ENCODE measurements around the gene ZNF438. TPM values are rescaled to one million over a fixed set of nuclear protein-coding genes. Genes with fewer than 3 reads are reported as not detected.

Gene ZNF438
- total RNA-seq, 2 experiments from 2014 or later, result 2.3 to 2.6 TPM

GRCh38 chr10:30863516-30864210, 168.0 kb downstream of the ZNF438 start:
- no peaks in the 10 kb centered on the region for H3K27me3 Mint-ChIP-seq (ENCODE audit: low read depth)
- no peak for DNase-seq
- ATAC-seq, result no peak
- no peaks in the 10 kb centered on the region for H3K9me3 Mint-ChIP-seq (ENCODE audit: insufficient read depth)
- H3K36me3 Mint-ChIP-seq (ENCODE audit: low read depth), result no peaks in the 10 kb centered on the region
- POLR2A ChIA-PET, result no interaction called here
- CTCF ChIA-PET, result no interaction called here
- peaks cover 2% of the 10 kb centered on the region for H3K4me1 Mint-ChIP-seq (ENCODE audit: low read depth)
- no peak overlapping the region for H3K27ac Mint-ChIP-seq
- no peak overlapping the region for H3K4me3 Mint-ChIP-seq

- Mint-ChIP-seq H3K4me1 (ENCODE audit: low read depth) (peaks cover 2% of the 10 kb centered on the region), H3K27ac (no peak overlapping the region), H3K9me3 (ENCODE audit: insufficient read depth) (no peaks in the 10 kb centered on the region), H3K27me3 (ENCODE audit: low read depth) (no peaks in the 10 kb centered on the region), H3K4me3 (no peak overlapping the region), H3K36me3 (ENCODE audit: low read depth) (no peaks in the 10 kb centered on the region)
- POLR2A ChIA-PET, result no interaction called here
- DNase-seq (no peak), ATAC-seq (no peak)
- CTCF ChIA-PET, result no interaction called here
Measured at GRCh38 chr10:30862486-30862885, 169.2 kb downstream of the ZNF438 start.

- POLR2A ChIA-PET, result no interaction called here
- Mint-ChIP-seq H3K4me3 (no peak overlapping the region), H3K27ac (no peak overlapping the region), H3K27me3 (ENCODE audit: low read depth) (no peaks in the 10 kb centered on the region), H3K4me1 (ENCODE audit: low read depth) (peaks cover 2% of the 10 kb centered on the region), H3K9me3 (ENCODE audit: insufficient read depth) (no peaks in the 10 kb centered on the region), H3K36me3 (ENCODE audit: low read depth) (no peaks in the 10 kb centered on the region)
- no peak for ATAC-seq
- CTCF ChIA-PET, result no interaction called here
- DNase-seq, result no peak
Measured at GRCh38 chr10:30861976-30862375, 169.7 kb downstream of the ZNF438 start.

- H3K9me3 Mint-ChIP-seq (ENCODE audit: insufficient read depth), result no peaks in the 10 kb centered on the region
- no peaks in the 10 kb centered on the region for H3K36me3 Mint-ChIP-seq (ENCODE audit: low read depth)
- no peak for ATAC-seq
- H3K4me3 Mint-ChIP-seq, result no peak overlapping the region
- POLR2A ChIA-PET, result no interaction called here
- no peaks in the 10 kb centered on the region for H3K27me3 Mint-ChIP-seq (ENCODE audit: low read depth)
- CTCF ChIA-PET, result no interaction called here
- no peak overlapping the region for H3K27ac Mint-ChIP-seq
- DNase-seq, result no peak
- peaks cover 2% of the 10 kb centered on the region for H3K4me1 Mint-ChIP-seq (ENCODE audit: low read depth)
Measured at GRCh38 chr10:30861221-30861620, 170.4 kb downstream of the ZNF438 start.

GRCh38 chr10:30858499-30858898, 173.2 kb downstream of the ZNF438 start:
- no peaks in the 10 kb centered on the region for H3K9me3 Mint-ChIP-seq (ENCODE audit: insufficient read depth)
- POLR2A ChIA-PET, result interaction anchor here (0.6 kb wide), 1 partner anchor 74 kb away, joined by 3 read pairs; no protein-coding TSS in a partner anchor
- no peaks in the 10 kb centered on the region for H3K27me3 Mint-ChIP-seq (ENCODE audit: low read depth)
- ATAC-seq (no peak), DNase-seq (no peak)
- no peaks in the 10 kb centered on the region for H3K36me3 Mint-ChIP-seq (ENCODE audit: low read depth)
- no peak overlapping the region for H3K4me3 Mint-ChIP-seq
- CTCF ChIA-PET, result no interaction called here
- H3K4me1 Mint-ChIP-seq (ENCODE audit: low read depth), result peaks cover 2% of the 10 kb centered on the region
- no peak overlapping the region for H3K27ac Mint-ChIP-seq

- H3K4me1 Mint-ChIP-seq (ENCODE audit: low read depth), result peaks cover 2% of the 10 kb centered on the region
- ChIA-PET POLR2A (no interaction called here), CTCF (no interaction called here)
- no peaks in the 10 kb centered on the region for H3K27me3 Mint-ChIP-seq (ENCODE audit: low read depth)
- no peaks in the 10 kb centered on the region for H3K36me3 Mint-ChIP-seq (ENCODE audit: low read depth)
- DNase-seq, result no peak
- no peak overlapping the region for H3K27ac Mint-ChIP-seq
- no peak overlapping the region for H3K4me3 Mint-ChIP-seq
- no peak for ATAC-seq
- no peaks in the 10 kb centered on the region for H3K9me3 Mint-ChIP-seq (ENCODE audit: insufficient read depth)
Measured at GRCh38 chr10:30857803-30858202, 173.9 kb downstream of the ZNF438 start.

- Mint-ChIP-seq H3K27me3 (ENCODE audit: low read depth) (no peaks in the 10 kb centered on the region), H3K4me1 (ENCODE audit: low read depth) (no peaks in the 10 kb centered on the region), H3K4me3 (no peak overlapping the region), H3K9me3 (ENCODE audit: insufficient read depth) (no peaks in the 10 kb centered on the region), H3K36me3 (ENCODE audit: low read depth) (no peaks in the 10 kb centered on the region), H3K27ac (no peak overlapping the region)
- no peak for ATAC-seq
- CTCF ChIA-PET, result no interaction called here
- DNase-seq, result no peak
- POLR2A ChIA-PET, result no interaction called here
Measured at GRCh38 chr10:30855131-30855530, 176.5 kb downstream of the ZNF438 start.

GRCh38 chr10:30854656-30855055, 177.0 kb downstream of the ZNF438 start:
- Mint-ChIP-seq H3K4me1 (ENCODE audit: low read depth) (no peaks in the 10 kb centered on the region), H3K27me3 (ENCODE audit: low read depth) (no peaks in the 10 kb centered on the region), H3K36me3 (ENCODE audit: low read depth) (no peaks in the 10 kb centered on the region), H3K9me3 (ENCODE audit: insufficient read depth) (no peaks in the 10 kb centered on the region), H3K4me3 (no peak overlapping the region), H3K27ac (no peak overlapping the region)
- DNase-seq, result no peak
- CTCF ChIA-PET, result no interaction called here
- POLR2A ChIA-PET, result no interaction called here
- no peak for ATAC-seq

GRCh38 chr10:30853066-30853465, 178.6 kb downstream of the ZNF438 start:
- Mint-ChIP-seq H3K27me3 (ENCODE audit: low read depth) (no peaks in the 10 kb centered on the region), H3K27ac (no peak overlapping the region), H3K4me3 (no peak overlapping the region), H3K9me3 (ENCODE audit: insufficient read depth) (no peaks in the 10 kb centered on the region), H3K4me1 (ENCODE audit: low read depth) (no peaks in the 10 kb centered on the region), H3K36me3 (ENCODE audit: low read depth) (no peaks in the 10 kb centered on the region)
- DNase-seq, result no peak
- CTCF ChIA-PET, result no interaction called here
- POLR2A ChIA-PET, result no interaction called here
- ATAC-seq, result no peak

- no peak overlapping the region for H3K27ac Mint-ChIP-seq
- ATAC-seq, result no peak
- H3K4me3 Mint-ChIP-seq, result no peak overlapping the region
- no peak for DNase-seq
- CTCF ChIA-PET, result no interaction called here
- POLR2A ChIA-PET, result no interaction called here
- H3K36me3 Mint-ChIP-seq (ENCODE audit: low read depth), result no peaks in the 10 kb centered on the region
- H3K9me3 Mint-ChIP-seq (ENCODE audit: insufficient read depth), result no peaks in the 10 kb centered on the region
- H3K4me1 Mint-ChIP-seq (ENCODE audit: low read depth), result no peaks in the 10 kb centered on the region
- no peaks in the 10 kb centered on the region for H3K27me3 Mint-ChIP-seq (ENCODE audit: low read depth)
Measured at GRCh38 chr10:30850776-30851175, 180.9 kb downstream of the ZNF438 start.

- POLR2A ChIA-PET, result no interaction called here
- no peak overlapping the region for H3K27ac Mint-ChIP-seq
Measured at GRCh38 chr10:30849231-30850035, 182.2 kb downstream of the ZNF438 start.

GRCh38 chr10:30848396-30849032, 183.2 kb downstream of the ZNF438 start:
- Mint-ChIP-seq H3K36me3 (ENCODE audit: low read depth) (no peaks in the 10 kb centered on the region), H3K27me3 (ENCODE audit: low read depth) (no peaks in the 10 kb centered on the region), H3K4me3 (no peak overlapping the region), H3K4me1 (ENCODE audit: low read depth) (no peaks in the 10 kb centered on the region), H3K9me3 (ENCODE audit: insufficient read depth) (no peaks in the 10 kb centered on the region), H3K27ac (no peak overlapping the region)
- ChIA-PET CTCF (interaction anchor here (1.9 kb wide), 1 partner anchor 161 kb away, joined by 7 read pairs; no protein-coding TSS in a partner anchor), POLR2A (no interaction called here)
- no peak for DNase-seq
- no peak for ATAC-seq

More at GRCh38 chr10:30849231-30850035, 182.2 kb downstream of the ZNF438 start:
- Mint-ChIP-seq H3K4me1 (ENCODE audit: low read depth) (no peaks in the 10 kb centered on the region), H3K27me3 (ENCODE audit: low read depth) (no peaks in the 10 kb centered on the region), H3K4me3 (no peak overlapping the region), H3K9me3 (ENCODE audit: insufficient read depth) (no peaks in the 10 kb centered on the region), H3K36me3 (ENCODE audit: low read depth) (no peaks in the 10 kb centered on the region)
- ATAC-seq (no peak), DNase-seq (no peak)
- CTCF ChIA-PET, result interaction anchor here (1.0 kb wide), 1 partner anchor 209 kb away, joined by 4 read pairs; no protein-coding TSS in a partner anchor

All from activated CD8-positive, alpha-beta T cell treated with anti-CD3 and anti-CD28 coated beads, Interleukin-2, amount 10 ng/mL, durations not matched to agents 7 days and 5 days (primary cell).